NCI-H510A (cell line): ENCODE results near the gene ELMO1.

Source experiments
- DNase-seq: peaks from one replicate; lab custom pipeline; 2025; lab: John Stamatoyannopoulos, UW

ELMO1 gene

GRCh38 chr7:37344886-37345579 is 103.6 kb downstream of the ELMO1 start:
- DNase-seq, result no peak

GRCh38 chr7:37342688-37343471 is 105.8 kb downstream of the ELMO1 start:
- DNase-seq, result no peak

- no peak for DNase-seq
These were observed 106.4 kb downstream of the ELMO1 start for GRCh38 chr7:37342176-37342687.

- DNase-seq, result no peak
These were observed 107.5 kb downstream of the ELMO1 start for GRCh38 chr7:37341033-37341630.

- no peak for DNase-seq
These were observed 109.7 kb downstream of the ELMO1 start for GRCh38 chr7:37338966-37339365.

GRCh38 chr7:37337522-37337921 is 111.1 kb downstream of the ELMO1 start:
- DNase-seq, result no peak

GRCh38 chr7:37336259-37336658 is 112.4 kb downstream of the ELMO1 start:
- no peak for DNase-seq

- no peak for DNase-seq
These were observed 115.6 kb downstream of the ELMO1 start for GRCh38 chr7:37333075-37333474.

- DNase-seq, result no peak
These were observed 116.2 kb downstream of the ELMO1 start for GRCh38 chr7:37332243-37333016.

- DNase-seq, result no peak
These were observed 117.9 kb downstream of the ELMO1 start for GRCh38 chr7:37330775-37331174.

- no peak for DNase-seq
These were observed 118.7 kb downstream of the ELMO1 start for GRCh38 chr7:37329940-37330339.

- DNase-seq, result no peak
These were observed 121.4 kb downstream of the ELMO1 start for GRCh38 chr7:37327288-37327687.

GRCh38 chr7:37323966-37324365 is 124.7 kb downstream of the ELMO1 start:
- no peak for DNase-seq

- DNase-seq, result no peak
These were observed 125.8 kb downstream of the ELMO1 start for GRCh38 chr7:37322831-37323230.

GRCh38 chr7:37320848-37321468 is 127.7 kb downstream of the ELMO1 start:
- DNase-seq, result no peak

- no peak for DNase-seq
These were observed 128.4 kb downstream of the ELMO1 start for GRCh38 chr7:37320140-37320847.

- no peak for DNase-seq
These were observed 130.1 kb downstream of the ELMO1 start for GRCh38 chr7:37318541-37318940.

- no peak for DNase-seq
These were observed 132.6 kb downstream of the ELMO1 start for GRCh38 chr7:37315772-37316715.

GRCh38 chr7:37312608-37313007 is 136.1 kb downstream of the ELMO1 start:
- no peak for DNase-seq

- no peak for DNase-seq
These were observed 137.3 kb downstream of the ELMO1 start for GRCh38 chr7:37311355-37311754.
